Occipital lobe (tissue), 2 donors: ENCODE data around the gene SCN4B. TPM values are rescaled to one million over a fixed set of nuclear protein-coding genes. Genes with fewer than 3 reads are reported as not detected.

Experiments used
- DNase-seq: peaks from one replicate; lab custom pipeline; 2025; lab: John Stamatoyannopoulos, UW
- total RNA-seq: library from RNA; depleted of rRNA; stranded (reverse); fragments of >200 nt; gene quantifications from one replicate; pipeline ENCODE4 v1.2.3, GENCODE V29; 2014

Gene SCN4B
- total RNA-seq, 1 donor from 2014 or later: 12.2 TPM

GRCh38 chr11:118129471-118130172 is 23.0 kb downstream of the SCN4B start:
- DNase-seq: no peak

- DNase-seq: no peak
Observed at GRCh38 chr11:118128721-118129470, 23.7 kb downstream of the SCN4B start.

DNA sequence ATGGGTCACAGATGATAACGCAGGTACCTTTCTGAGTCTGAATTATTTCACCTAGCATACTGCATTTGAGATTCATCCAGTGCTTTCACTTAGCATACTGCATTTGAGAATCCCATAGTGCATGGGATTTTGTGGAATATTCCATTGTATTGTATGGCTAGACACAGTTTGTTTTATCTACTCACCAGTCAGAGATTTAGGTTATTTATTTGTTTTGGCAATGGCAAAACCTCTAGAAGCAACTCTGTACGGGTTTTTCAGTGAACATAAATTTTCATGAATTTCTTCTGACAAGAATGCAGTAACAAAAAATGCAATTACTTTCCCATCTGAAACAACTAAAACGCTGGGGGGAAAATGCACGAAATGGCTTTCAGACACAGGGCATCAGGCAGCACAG is 24.3 kb downstream of the SCN4B start:
- DNase-seq: no peak

DNA sequence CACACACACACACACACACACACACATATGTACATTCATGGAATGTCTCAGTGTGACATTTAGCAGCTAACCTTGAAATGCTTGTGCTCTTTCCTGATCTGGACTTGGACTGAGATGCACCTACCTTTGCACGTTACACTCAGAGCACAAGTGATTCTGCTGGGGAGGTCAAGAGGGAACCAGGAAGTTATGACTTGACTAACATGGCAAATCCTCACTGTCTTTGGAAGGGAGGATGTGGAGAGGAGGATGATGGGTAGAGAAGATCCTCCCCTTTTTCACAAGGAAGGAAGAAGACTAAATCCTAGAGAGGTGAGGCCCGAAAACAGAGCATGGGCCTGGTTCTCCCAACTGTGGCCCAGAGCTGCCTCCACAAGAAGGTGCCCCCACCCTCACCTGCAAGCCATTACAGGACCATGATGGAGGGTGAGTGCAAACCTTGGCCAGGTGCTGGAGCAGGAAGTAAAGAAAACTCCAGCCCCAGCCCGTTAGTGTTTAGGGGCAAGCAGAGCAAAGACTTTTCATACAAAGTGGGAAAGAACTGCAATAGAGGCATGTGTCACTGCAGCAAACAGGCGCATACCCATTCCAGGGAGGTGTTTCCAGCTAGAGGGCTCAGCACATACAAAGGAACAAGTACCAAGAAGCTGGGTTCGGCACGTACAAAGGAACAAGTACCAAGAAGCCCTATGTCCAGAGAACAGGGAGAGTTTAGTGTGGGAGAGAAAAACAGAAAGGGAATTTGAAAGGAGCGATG is 26.4 kb downstream of the SCN4B start:
- no peak for DNase-seq

GRCh38 chr11:118124929-118125535 is 27.6 kb downstream of the SCN4B start:
- no peak for DNase-seq

DNA sequence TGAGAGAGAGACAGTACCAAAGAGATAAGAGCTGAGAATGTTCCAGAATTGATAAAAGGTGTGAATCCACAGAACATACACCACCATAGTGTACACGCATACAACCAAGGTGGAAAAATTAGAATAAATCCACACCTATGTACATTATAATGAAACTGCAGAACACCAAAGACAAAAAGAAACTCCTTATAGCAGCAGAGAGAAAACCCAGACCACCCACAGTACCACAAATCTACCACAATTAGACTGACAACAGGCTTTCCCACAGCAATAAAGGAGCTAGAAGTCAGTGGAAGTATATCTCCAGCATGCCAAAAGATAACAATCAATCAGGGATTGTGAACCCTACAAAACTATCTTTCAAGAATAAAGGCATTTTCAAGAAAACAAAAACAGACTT is 31.8 kb downstream of the SCN4B start:
- DNase-seq: no peak

DNA sequence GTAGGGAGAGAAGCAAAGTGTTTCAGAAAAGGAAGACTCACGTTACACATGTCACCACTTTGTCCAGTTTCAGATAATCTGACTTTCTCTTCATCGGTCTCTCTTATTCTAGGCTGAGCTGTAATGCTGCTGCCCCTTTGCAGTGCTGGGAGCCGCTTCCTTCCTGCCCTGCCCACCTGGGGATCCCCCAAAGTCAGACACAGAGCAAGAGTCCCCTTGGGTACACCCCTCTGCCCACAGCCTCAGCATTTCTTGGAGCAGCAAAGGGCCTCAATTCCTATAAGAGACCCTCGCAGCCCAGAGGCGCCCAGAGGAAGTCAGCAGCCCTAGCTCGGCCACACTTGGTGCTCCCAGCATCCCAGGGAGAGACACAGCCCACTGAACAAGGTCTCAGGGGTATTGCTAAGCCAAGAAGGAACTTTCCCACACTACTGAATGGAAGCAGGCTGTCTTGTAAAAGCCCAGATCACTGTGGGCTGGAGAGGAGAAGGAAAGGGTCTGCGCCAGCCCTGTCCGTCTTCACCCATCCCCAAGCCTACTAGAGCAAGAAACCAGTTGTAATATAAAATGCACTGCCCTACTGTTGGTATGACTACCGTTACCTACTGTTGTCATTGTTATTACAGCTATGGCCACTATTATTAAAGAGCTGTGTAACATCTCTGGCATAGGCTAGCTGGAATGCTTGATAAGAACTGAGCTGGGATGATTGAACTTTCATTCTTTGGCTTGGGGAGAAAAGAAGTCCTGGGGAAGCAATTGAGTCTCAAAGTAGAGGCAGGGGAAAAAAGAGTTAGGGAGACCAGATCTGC is 34.6 kb downstream of the SCN4B start:
- DNase-seq: no peak

GRCh38 chr11:118115048-118115447 is 37.6 kb downstream of the SCN4B start:
- DNase-seq: no peak

DNA sequence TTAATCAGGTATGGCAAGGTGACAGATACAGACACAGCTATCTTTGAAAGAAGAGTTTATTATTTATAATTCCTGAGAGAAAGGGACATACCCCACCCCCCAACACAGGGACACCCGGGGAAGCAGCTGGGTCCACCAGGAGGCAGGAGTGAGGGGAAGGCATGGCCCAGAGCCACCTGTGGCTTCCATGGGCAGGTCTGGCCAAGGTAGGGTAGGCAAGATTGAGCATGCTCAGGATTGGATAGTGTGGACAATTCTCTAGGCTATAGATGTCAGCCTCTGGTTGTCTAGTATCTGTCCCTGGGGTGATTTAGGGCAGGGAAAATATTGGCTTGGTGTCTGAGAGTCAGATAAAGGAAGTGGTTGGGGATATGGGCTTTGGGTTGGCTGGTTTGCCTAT is 38.4 kb downstream of the SCN4B start:
- DNase-seq: no peak

DNA sequence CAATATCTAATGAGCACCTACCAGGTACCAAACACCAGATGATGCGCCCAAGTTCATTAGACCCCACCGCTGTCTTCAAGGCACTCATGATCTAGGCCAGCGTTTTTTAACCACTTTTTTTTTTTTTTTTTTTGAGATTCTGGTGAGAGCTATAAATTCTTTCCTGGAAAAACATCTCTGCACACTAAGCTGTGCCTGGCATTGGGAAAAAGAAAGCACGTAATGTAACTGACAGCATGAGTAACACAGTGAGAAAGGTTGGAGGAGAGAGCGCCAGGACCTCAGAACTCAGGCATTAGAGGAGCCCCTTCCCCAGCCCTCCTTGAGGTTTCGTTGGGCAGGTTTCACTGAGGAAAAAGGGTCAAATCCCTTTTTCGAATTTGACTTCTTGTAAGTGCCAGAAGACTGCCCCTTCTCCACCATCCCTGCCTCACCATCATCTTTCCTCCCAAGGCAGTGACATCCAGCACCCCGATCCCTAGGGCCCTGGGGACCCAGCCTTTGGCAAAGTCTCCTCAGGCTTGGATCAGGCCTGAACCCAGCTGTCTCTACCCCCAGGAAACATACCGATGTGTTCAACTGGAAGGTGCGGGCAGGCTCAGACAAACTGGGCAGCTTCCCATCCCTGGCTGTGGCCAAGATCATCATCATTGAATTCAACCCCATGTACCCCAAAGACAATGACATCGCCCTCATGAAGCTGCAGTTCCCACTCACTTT is 39.8 kb downstream of the SCN4B start:
- DNase-seq: no peak

- DNase-seq: no peak
Observed at GRCh38 chr11:118111744-118112035, 40.9 kb downstream of the SCN4B start.

DNA sequence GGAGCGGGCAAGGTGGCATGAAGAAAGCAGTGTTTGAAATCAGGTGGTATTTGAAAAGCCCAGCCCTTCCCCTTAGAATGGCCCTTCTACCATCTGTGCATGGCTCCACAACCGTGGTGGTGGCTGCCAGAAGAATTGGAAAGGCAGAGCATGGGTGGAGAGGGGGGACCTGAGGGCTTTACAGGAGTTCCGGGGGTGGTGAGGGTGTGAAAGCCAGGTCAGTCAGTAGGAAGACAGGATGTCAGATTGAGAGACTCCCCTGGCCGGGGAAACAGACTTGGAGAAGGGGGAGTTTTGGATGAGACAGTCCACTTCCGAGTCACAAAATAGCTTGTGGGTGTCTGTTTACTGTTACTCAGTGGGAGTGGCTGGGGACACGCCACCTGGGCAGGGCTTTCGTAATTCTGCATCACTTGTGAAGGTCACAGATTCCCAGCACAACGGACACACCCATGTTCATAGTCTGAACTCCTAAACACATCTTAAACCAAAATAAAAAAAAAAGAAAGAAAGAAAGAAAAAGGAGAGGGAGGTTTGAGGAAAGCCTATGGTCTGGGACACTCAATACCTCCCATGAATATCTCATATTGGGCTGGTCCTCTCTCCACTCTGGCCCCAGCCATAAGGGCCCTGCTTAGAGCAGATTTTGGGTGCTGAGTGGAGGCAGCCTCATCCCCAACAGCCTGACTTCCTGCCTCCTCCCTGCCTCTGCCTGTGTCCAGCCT is 41.4 kb downstream of the SCN4B start:
- DNase-seq: no peak

DNA sequence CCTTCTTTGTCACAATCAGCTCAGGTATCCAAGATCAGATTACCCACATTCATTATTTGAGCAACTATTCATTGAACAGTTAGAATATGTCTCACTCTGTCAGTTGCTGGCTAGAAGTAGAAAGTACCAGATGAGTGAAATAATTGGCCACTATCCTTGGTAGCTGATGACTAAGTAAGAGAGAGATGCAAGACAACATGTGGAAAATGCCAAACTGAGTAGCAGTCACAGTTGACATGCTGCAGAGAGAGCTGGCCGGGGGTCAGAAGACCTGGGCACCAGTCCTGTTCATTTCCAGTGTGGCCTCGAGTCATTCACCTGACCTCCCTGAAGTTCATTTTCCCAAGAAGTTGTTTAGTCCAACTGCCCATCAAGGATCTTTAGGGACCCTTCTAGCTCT is 43.4 kb downstream of the SCN4B start:
- DNase-seq: no peak

DNA sequence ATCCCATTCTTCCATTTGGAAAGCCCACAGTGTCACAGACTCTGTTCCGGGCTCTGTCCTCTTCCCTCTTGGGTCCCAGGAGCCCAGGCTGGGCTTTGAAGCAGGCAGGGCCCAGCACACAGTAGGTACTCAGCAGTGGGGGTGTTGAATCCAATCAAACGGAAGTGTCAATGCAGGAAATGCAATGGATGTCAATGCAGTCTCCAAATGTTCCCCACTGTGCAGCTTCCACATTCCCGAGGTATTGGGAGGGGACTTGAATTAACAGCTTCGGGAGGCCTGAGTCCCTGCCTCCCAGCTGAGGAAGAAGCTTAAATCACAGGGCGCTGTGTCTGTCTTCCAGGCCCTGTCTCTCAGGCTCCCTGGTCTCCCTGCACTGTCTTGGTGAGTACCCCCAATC is 44.1 kb downstream of the SCN4B start:
- DNase-seq: no peak

DNA sequence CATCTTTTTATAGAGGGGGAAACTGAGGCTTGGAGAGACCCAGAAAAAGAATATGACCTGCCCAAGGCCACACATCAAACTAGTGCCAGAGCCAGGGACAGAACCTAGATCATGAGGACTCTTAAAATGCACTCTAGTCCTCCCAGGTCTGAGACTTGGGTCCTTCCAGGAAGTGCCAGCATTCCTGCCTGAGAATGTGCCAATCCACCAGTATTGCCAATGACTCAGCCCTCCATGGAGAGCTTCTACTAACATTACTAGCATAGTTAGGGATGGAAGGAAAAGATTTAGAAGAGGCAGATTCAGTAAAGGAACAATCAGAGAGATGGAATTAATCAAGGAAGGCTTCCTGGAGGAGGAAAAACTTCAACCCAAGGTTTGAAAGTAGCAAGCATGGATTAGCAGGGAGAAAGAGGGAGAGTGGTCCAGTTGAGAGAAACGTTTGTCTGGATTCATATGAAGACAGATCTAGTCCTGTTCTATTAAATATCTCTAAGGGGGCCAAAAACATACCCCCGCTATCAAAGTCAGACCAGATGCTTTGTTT is 45.8 kb downstream of the SCN4B start:
- no peak for DNase-seq

GRCh38 chr11:118105657-118106305 is 46.8 kb downstream of the SCN4B start:
- no peak for DNase-seq

- no peak for DNase-seq
Observed at GRCh38 chr11:118104491-118104890, 48.1 kb downstream of the SCN4B start.

GRCh38 chr11:118102721-118103261 is 49.8 kb downstream of the SCN4B start:
- no peak for DNase-seq

DNA sequence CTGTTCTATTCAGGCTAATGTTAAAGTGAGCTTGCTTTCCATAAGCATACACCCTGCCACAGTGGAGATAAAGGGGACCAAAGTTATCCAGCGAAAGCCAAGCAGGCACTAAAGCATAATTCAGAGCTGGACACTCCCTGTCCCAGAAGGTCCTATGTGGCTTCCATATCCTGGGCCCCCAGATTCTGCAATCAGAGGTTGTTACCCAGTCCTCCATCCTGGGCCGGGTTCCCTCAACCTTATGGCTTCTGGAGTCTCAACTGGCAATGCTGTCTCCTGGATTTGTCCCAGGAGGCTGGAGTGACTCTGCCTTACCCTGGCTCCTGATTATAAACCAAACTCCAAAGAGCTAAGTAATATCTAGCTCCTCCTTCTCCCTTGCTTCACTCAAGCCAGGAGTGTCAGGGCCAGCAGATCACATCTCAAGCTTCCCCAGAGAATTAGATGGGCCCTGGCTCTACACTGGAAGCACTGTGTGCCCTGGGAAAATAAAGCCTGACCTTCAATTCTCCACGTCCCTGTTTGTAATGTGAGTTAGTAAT is 51.9 kb downstream of the SCN4B start:
- no peak for DNase-seq
